Hepatocyte (in vitro differentiated cells): ENCODE results near the gene TMEM204.

Experiments used
- EZH2 ChIP-seq: fragments of 200-600 bp; sonication (generic); IDR thresholded peaks from 2 replicates; pipeline ENCODE4 v1.6.1; 2016; ENCODE audit warnings: antibody characterized with exemption, mild to moderate bottlenecking, borderline replicate concordance
- EZH2phosphoT487 ChIP-seq: fragments of 200-600 bp; sonication (generic); IDR thresholded peaks from one replicate; pipeline ENCODE4 v1.6.1; 2018; ENCODE audit warnings: antibody characterized with exemption, mild to moderate bottlenecking, low read depth, moderate library complexity; ENCODE audit not compliant: unreplicated experiment, severe bottlenecking
- TF ChIP-seq, protein P1 (sequence below): fragments of 200-600 bp; sonication (generic); IDR thresholded peaks from 2 replicates; pipeline ENCODE4 v1.5.1; 2016; ENCODE audit warnings: antibody characterized with exemption, mild to moderate bottlenecking; ENCODE audit not compliant: poor library complexity

DNA sequence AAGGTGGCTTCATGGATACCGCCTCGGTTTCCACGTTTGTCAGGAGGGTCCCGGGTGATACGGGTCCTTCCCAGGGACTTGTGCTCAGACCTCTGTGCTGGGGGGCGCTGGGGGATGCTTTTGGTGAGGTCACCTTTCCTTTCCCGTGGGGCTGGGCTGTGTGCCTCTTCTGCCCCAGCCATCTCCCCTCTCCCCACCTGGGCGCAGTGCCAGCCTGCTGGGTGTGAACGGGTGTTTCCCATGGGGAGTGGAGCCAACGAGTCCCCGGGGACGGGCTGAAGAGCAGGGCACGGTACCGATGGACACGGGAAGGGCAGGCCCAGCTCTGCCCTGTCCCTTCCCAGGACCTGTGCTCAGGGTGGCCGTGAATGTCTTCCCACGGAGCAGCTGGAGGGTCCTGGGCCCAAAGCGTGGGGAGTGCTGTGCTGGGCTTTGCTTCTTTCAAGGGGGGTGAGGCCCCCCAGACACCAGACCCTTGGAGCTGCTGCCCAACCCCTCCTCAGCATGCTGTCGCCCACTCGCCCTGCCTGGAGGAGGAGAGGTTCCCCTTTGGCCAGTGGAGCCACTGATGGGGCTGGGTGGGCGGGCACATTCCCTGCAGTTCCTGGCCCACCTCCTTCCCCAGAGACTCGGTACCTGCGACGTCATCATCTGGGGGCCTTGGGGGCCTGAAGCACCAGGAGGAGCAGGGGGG is 24.8 kb upstream of the TMEM204 start:
- TF ChIP-seq, protein P1, sequence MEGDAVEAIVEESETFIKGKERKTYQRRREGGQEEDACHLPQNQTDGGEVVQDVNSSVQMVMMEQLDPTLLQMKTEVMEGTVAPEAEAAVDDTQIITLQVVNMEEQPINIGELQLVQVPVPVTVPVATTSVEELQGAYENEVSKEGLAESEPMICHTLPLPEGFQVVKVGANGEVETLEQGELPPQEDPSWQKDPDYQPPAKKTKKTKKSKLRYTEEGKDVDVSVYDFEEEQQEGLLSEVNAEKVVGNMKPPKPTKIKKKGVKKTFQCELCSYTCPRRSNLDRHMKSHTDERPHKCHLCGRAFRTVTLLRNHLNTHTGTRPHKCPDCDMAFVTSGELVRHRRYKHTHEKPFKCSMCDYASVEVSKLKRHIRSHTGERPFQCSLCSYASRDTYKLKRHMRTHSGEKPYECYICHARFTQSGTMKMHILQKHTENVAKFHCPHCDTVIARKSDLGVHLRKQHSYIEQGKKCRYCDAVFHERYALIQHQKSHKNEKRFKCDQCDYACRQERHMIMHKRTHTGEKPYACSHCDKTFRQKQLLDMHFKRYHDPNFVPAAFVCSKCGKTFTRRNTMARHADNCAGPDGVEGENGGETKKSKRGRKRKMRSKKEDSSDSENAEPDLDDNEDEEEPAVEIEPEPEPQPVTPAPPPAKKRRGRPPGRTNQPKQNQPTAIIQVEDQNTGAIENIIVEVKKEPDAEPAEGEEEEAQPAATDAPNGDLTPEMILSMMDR = no peak
- no peak for TF ChIP-seq EZH2
- no peak for TF ChIP-seq EZH2phosphoT487
